ENCODE results near the gene MAN1C1. TPM values are rescaled to one million over a fixed set of nuclear protein-coding genes. Genes with fewer than 3 reads are reported as not detected.

The MAN1C1 gene
- total RNA-seq, 1 donor from 2014 or later = 29.1 TPM

DNA sequence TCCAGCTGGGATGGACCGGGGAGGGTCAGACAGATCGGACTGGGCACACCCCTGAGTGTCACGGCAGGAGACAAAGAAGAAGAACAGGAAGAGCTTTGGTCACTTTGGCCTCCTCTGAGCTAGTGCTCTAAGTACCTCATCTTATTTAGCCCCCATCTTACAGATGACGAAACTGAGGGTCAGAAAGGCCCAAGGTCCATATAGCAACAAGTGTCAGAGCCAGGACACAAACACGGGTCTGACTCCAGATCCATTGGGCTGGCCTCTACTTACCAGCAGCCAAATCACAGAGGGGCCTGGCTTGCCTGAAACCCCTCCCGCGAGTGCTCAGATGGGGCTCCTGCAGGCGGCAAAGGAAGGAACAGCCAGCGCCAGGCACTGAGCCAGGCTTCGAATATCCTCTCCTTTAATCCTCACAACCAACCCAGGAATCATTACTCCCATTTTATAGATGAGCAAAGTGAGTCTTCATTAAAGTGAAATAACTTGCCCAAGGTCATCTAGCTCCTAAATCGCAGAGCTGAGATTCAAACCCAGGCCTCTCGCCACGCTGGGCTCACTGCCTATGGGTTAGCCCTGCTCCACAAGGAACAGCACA lies 157.7 kb downstream of the MAN1C1 start:
- no peak overlapping the region for H3K27ac Mint-ChIP-seq (ENCODE audit: unreplicated experiment)
- H3K4me1 Mint-ChIP-seq (ENCODE audit: unreplicated experiment) = peaks cover 13% of the 10 kb centered on the region
- DNase-seq (ENCODE audit: low spot score) = no peak
- H3K27me3 Mint-ChIP-seq (ENCODE audit: unreplicated experiment) = peaks cover 2% of the 10 kb centered on the region
- H3K36me3 Mint-ChIP-seq (ENCODE audit: low read depth, unreplicated experiment) = peaks cover 22% of the 10 kb centered on the region
- no peaks in the 10 kb centered on the region for H3K9me3 Mint-ChIP-seq (ENCODE audit: unreplicated experiment)
- H3K4me3 Mint-ChIP-seq (ENCODE audit: unreplicated experiment) = no peak overlapping the region
- TF ChIP-seq, protein P1, sequence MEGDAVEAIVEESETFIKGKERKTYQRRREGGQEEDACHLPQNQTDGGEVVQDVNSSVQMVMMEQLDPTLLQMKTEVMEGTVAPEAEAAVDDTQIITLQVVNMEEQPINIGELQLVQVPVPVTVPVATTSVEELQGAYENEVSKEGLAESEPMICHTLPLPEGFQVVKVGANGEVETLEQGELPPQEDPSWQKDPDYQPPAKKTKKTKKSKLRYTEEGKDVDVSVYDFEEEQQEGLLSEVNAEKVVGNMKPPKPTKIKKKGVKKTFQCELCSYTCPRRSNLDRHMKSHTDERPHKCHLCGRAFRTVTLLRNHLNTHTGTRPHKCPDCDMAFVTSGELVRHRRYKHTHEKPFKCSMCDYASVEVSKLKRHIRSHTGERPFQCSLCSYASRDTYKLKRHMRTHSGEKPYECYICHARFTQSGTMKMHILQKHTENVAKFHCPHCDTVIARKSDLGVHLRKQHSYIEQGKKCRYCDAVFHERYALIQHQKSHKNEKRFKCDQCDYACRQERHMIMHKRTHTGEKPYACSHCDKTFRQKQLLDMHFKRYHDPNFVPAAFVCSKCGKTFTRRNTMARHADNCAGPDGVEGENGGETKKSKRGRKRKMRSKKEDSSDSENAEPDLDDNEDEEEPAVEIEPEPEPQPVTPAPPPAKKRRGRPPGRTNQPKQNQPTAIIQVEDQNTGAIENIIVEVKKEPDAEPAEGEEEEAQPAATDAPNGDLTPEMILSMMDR (IDR thresholded peaks at IDR 0.05; ENCODE audit: unreplicated experiment) = no peak

DNA sequence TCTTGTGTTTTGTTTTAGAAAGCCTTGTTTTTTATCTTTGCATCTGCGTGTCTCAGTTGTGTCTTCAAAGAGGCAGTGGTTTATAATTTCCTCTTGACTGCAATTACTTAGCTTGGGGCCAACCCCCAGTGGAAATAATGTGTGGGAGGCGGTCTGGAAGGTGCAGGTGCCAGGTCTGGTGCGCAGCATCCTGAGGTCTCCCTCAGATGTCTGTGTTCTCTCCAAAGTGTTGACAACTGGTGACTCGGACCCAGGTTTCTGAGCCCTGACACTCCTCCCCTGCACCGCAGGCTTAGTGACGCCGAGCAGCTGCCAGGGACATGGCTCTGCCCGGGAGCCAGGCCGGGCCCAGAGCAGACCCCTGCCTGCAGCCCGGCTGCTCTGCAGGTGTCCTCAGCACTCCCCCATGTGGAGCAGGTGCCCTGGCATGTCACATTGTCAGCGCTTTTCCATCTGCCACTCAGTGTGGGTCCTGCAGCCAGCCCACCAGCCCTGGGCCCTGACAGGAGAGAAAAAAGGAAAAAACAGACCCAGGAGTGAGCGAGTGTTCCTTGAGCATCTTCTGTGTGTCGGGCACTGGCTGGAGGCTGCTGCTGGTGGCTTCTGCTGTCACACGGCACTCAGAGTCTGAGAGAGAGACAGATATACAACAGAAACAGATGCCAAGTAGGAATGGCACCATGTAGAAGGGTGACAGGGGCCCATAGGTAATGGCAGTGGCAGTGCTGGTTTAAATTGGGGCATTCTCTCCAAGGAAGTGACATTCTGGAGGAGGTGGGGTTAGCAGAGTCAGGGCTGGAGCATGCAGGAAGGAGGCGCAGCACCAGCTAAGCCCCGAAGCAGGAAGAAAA lies 158.6 kb downstream of the MAN1C1 start:
- H3K4me1 Mint-ChIP-seq (ENCODE audit: unreplicated experiment) = peaks cover 13% of the 10 kb centered on the region
- no peak overlapping the region for H3K27ac Mint-ChIP-seq (ENCODE audit: unreplicated experiment)
- H3K9me3 Mint-ChIP-seq (ENCODE audit: unreplicated experiment) = no peaks in the 10 kb centered on the region
- H3K36me3 Mint-ChIP-seq (ENCODE audit: low read depth, unreplicated experiment) = peaks cover 20% of the 10 kb centered on the region
- TF ChIP-seq, protein P1 (IDR thresholded peaks at IDR 0.05; ENCODE audit: unreplicated experiment) = no peak
- peaks cover 2% of the 10 kb centered on the region for H3K27me3 Mint-ChIP-seq (ENCODE audit: unreplicated experiment)
- DNase-seq (ENCODE audit: low spot score) = no peak
- H3K4me3 Mint-ChIP-seq (ENCODE audit: unreplicated experiment) = no peak overlapping the region

DNA sequence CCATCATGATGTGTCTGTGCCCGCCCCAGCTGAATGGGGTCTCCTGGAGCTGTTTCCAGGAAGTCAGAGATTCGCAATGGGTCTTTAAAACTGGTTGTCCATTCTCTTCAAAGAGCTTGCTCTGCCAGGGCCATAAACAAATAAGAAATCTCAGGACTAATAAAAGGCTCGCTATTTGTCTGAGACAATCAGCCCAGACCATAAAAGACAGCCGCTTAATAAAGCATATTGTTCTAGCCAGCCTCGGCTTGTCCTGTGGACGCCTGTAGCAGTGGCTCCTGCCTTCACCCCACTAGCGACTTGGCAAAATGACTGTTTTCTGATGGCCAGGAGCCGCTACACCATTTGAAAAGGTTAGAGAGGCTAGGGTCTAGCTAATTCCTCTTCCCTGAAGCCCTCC lies 162.8 kb downstream of the MAN1C1 start:
- no peak overlapping the region for H3K4me3 Mint-ChIP-seq (ENCODE audit: unreplicated experiment)
- peaks cover 14% of the 10 kb centered on the region for H3K36me3 Mint-ChIP-seq (ENCODE audit: low read depth, unreplicated experiment)
- peaks cover 30% of the 10 kb centered on the region for H3K4me1 Mint-ChIP-seq (ENCODE audit: unreplicated experiment)
- TF ChIP-seq, protein P1 (IDR thresholded peaks at IDR 0.05; ENCODE audit: unreplicated experiment) = no peak
- DNase-seq (ENCODE audit: low spot score) = no peak
- H3K27ac Mint-ChIP-seq (ENCODE audit: unreplicated experiment) = no peak overlapping the region
- H3K9me3 Mint-ChIP-seq (ENCODE audit: unreplicated experiment) = no peaks in the 10 kb centered on the region
- H3K27me3 Mint-ChIP-seq (ENCODE audit: unreplicated experiment) = no peaks in the 10 kb centered on the region

DNA sequence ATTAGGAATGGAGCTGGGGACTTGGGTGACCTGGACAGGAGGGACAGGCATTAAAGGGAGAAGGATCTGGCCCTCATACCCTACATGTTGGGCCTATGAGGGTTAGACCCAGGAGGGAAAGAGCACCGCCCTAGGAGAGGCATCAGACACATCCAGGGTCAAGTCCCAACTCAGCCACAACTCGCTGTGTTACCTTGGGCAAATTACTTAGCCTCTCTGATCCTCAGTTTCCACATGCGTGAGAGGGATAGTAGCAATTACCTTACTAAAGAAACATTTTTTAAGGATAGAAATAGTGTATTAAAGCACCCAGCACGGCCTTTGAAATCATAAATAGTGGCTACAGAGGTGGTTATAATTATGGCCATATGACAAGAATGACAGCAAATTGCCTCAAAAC lies 163.3 kb downstream of the MAN1C1 start:
- TF ChIP-seq, protein P1 (IDR thresholded peaks at IDR 0.05; ENCODE audit: unreplicated experiment) = no peak
- Mint-ChIP-seq H3K36me3 (ENCODE audit: low read depth, unreplicated experiment) (peaks cover 18% of the 10 kb centered on the region), H3K27ac (ENCODE audit: unreplicated experiment) (no peak overlapping the region), H3K9me3 (ENCODE audit: unreplicated experiment) (no peaks in the 10 kb centered on the region), H3K4me1 (ENCODE audit: unreplicated experiment) (peaks cover 35% of the 10 kb centered on the region), H3K27me3 (ENCODE audit: unreplicated experiment) (no peaks in the 10 kb centered on the region), H3K4me3 (ENCODE audit: unreplicated experiment) (no peak overlapping the region)
- no peak for DNase-seq (ENCODE audit: low spot score)

Measured in endothelial cell (in vitro differentiated cells).